Endodermal cell (in vitro differentiated cells): ENCODE results near the gene TIAM1. TPM values are rescaled to one million over a fixed set of nuclear protein-coding genes. Genes with fewer than 3 reads are reported as not detected.

Source experiments
- DNase-seq: peaks from one replicate; pipeline ENCODE4 v3.0.0-alpha.2; 2017
- H3K27ac ChIP-seq: 2 replicates; pipeline ENCODE4 v1.5.1; 2013; ENCODE audit warnings: mild to moderate bottlenecking, low read depth, low read length, moderate library complexity
- H3K27me3 ChIP-seq: 2 replicates; pipeline ENCODE4 v1.6.1; 2013; ENCODE audit warnings: mild to moderate bottlenecking, low read length, moderate library complexity; ENCODE audit not compliant: insufficient read depth, control insufficient read depth, poor library complexity, severe bottlenecking
- H3K36me3 ChIP-seq: 2 replicates; pipeline ENCODE4 v1.7.0; 2013; ENCODE audit warnings: mild to moderate bottlenecking, low read length, moderate library complexity; ENCODE audit not compliant: control insufficient read depth, insufficient read depth
- H3K4me1 ChIP-seq: one replicate; pipeline ENCODE4 v1.7.0; 2013; ENCODE audit warnings: low read length; ENCODE audit not compliant: control insufficient read depth, insufficient read depth
- H3K4me3 ChIP-seq: 2 replicates; pipeline ENCODE4 v1.5.1; 2013; ENCODE audit warnings: mild to moderate bottlenecking, low read length, moderate library complexity
- H3K9ac ChIP-seq: 2 replicates; pipeline ENCODE4 v1.6.1; 2013; ENCODE audit warnings: mild to moderate bottlenecking, low read length, moderate library complexity; ENCODE audit not compliant: poor library complexity, severe bottlenecking; ENCODE audit errors: extremely low read depth
- H3K9me3 ChIP-seq: 2 replicates; pipeline ENCODE4 v1.6.1; 2013; ENCODE audit warnings: mild to moderate bottlenecking, low read length, moderate library complexity; ENCODE audit not compliant: control insufficient read depth
- H3K27ac Mint-ChIP-seq: 2 replicates; pipeline ENCODE4 v1.8.0; 2020; ENCODE audit warnings: mixed read lengths
- H3K27me3 Mint-ChIP-seq: 2 replicates; pipeline ENCODE4 v1.8.0; 2021; ENCODE audit warnings: mild to moderate bottlenecking, mixed read lengths; ENCODE audit not compliant: insufficient read depth
- H3K36me3 Mint-ChIP-seq: 2 replicates; pipeline ENCODE4 v1.8.0; 2020; ENCODE audit warnings: low read depth, mixed read lengths
- H3K4me1 Mint-ChIP-seq: 2 replicates; pipeline ENCODE4 v1.8.0; 2020; ENCODE audit warnings: mixed read lengths
- H3K4me3 Mint-ChIP-seq: 2 replicates; pipeline ENCODE4 v1.8.0; 2020; ENCODE audit warnings: mild to moderate bottlenecking, moderate library complexity, mixed read lengths
- H3K9me3 Mint-ChIP-seq: 2 replicates; pipeline ENCODE4 v1.8.0; 2020; ENCODE audit warnings: mild to moderate bottlenecking, mixed read lengths
- WGBS, 2 experiments: methylation state at CpG; one replicate each; pipeline versions ENCODE4 v1.1.5 to v1.1.7; 2013; ENCODE audit warnings: missing lambda C conversion rate in 2 of 2, mixed read lengths in 1 of 2; ENCODE audit not compliant: insufficient coverage in 1 of 2, insufficient read length in 1 of 2; 5-methylcytosine and 5-hydroxymethylcytosine counted together
- total RNA-seq, 2 donors: library from RNA; stranded (reverse); fragmentation: NEBNext Ultra II Directional in 1 of 2; extraction: Animal tissue kit (Norgen Biotek cat#: 25700) in 1 of 2; gene quantifications; 2 replicates in 1 of 2; 3 replicates in 1 of 2; pipeline ENCODE4 v1.2.1, GENCODE V29; 2021
- TF ChIP-seq, protein P1 (sequence below): fragments of 200-600 bp; sonication (generic); conservative IDR thresholded peaks from 2 replicates; pipeline ENCODE4 v1.5.0; 2021; ENCODE audit warnings: antibody characterized with exemption, mild to moderate bottlenecking

Gene TIAM1
- total RNA-seq, 2 donors from 2014 or later, result 29.4 to 33.3 TPM

DNA sequence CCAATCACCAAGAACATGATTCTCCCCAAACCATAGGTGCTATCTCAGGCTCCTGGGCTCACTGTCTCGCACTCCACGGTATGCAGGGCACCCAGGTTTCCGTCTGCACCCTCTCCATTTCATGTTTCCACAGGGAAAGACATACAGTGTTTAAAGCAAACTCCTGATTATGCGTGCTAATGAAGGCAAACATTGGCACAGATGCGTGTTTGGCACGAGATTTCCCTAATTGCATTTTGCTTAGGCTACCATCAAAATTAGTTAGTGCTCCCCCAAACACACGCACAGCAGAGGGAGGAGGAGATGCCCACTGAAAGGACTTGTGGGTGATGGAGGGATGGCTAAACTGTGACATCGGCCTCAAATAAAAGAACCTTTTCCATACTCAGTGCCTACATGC, 32.2 kb upstream of the TIAM1 start:
- H3K27me3 Mint-ChIP-seq, result no peaks in the 10 kb centered on the region
- H3K27me3 ChIP-seq, result no peaks in the 10 kb centered on the region
- TF ChIP-seq, protein P1, sequence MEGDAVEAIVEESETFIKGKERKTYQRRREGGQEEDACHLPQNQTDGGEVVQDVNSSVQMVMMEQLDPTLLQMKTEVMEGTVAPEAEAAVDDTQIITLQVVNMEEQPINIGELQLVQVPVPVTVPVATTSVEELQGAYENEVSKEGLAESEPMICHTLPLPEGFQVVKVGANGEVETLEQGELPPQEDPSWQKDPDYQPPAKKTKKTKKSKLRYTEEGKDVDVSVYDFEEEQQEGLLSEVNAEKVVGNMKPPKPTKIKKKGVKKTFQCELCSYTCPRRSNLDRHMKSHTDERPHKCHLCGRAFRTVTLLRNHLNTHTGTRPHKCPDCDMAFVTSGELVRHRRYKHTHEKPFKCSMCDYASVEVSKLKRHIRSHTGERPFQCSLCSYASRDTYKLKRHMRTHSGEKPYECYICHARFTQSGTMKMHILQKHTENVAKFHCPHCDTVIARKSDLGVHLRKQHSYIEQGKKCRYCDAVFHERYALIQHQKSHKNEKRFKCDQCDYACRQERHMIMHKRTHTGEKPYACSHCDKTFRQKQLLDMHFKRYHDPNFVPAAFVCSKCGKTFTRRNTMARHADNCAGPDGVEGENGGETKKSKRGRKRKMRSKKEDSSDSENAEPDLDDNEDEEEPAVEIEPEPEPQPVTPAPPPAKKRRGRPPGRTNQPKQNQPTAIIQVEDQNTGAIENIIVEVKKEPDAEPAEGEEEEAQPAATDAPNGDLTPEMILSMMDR, result no peak
- no peak overlapping the region for H3K9ac ChIP-seq
- H3K9me3 ChIP-seq, result no peaks in the 10 kb centered on the region
- no peak overlapping the region for H3K27ac Mint-ChIP-seq
- peak; percentile 28 for DNase-seq
- H3K4me3 ChIP-seq, result no peak overlapping the region
- H3K4me1 ChIP-seq, result no peaks in the 10 kb centered on the region
- no peaks in the 10 kb centered on the region for H3K9me3 Mint-ChIP-seq
- peaks cover 4% of the 10 kb centered on the region for H3K4me1 Mint-ChIP-seq
- no peaks in the 10 kb centered on the region for H3K36me3 Mint-ChIP-seq
- H3K36me3 ChIP-seq, result no peaks in the 10 kb centered on the region
- no peak overlapping the region for H3K4me3 Mint-ChIP-seq
- H3K27ac ChIP-seq, result no peak overlapping the region
- 92 to 94% methylated on average over 3 to 8 of the region's 8 CpGs for WGBS, 2 experiments

DNA sequence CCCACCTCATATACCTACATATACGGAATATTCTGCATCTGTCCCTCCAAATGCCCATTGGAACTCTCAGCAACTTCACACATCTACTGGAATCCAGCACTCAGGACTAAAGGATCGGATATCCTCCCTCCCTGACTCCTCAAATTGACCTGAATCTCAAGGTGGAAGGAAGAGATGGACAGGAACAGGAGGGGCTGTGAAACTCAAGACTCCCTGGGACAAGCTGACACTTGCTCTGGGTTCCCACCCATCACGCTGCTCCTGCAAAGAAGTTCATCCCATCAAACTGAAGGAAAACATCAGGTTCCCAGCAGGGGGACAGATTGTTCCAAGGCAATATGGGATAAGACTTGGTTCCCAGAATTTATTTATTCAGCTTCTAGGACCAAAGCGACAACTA, 30.3 kb upstream of the TIAM1 start:
- Mint-ChIP-seq H3K4me1 (peaks cover 4% of the 10 kb centered on the region), H3K4me3 (no peak overlapping the region), H3K27ac (no peak overlapping the region), H3K9me3 (no peaks in the 10 kb centered on the region), H3K36me3 (no peaks in the 10 kb centered on the region), H3K27me3 (no peaks in the 10 kb centered on the region)
- Histone ChIP-seq H3K27me3 (no peaks in the 10 kb centered on the region), H3K4me1 (no peaks in the 10 kb centered on the region), H3K9me3 (no peaks in the 10 kb centered on the region), H3K36me3 (no peaks in the 10 kb centered on the region), H3K27ac (no peak overlapping the region), H3K4me3 (no peak overlapping the region), H3K9ac (no peak overlapping the region)
- DNase-seq, result peak; percentile 78
- WGBS, 2 experiments, result 72 to 87% methylated on average over 3 of the region's 4 CpGs
- TF ChIP-seq, protein P1, result no peak

DNA sequence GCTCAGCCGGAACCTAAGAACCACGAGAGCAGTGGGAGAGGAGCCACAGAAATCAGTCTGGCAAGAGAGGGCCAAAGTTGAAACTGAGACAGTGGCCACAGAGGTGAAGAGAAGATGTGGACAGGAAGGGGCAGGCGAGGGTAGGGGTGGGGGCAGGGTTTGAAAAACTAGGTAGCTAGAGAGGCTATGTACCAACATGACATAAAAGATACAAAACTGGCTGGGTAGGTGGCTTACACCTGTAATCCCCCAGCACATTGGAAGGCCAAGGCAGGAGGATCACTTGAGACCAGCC, 28.4 kb upstream of the TIAM1 start:
- H3K9me3 ChIP-seq, result no peaks in the 10 kb centered on the region
- no peaks in the 10 kb centered on the region for H3K27me3 ChIP-seq
- TF ChIP-seq, protein P1, result no peak
- no peaks in the 10 kb centered on the region for H3K36me3 Mint-ChIP-seq
- peak; percentile 18 for DNase-seq
- no peaks in the 10 kb centered on the region for H3K27me3 Mint-ChIP-seq
- no peak overlapping the region for H3K9ac ChIP-seq
- H3K27ac Mint-ChIP-seq, result no peak overlapping the region
- no peaks in the 10 kb centered on the region for H3K4me1 ChIP-seq
- no peaks in the 10 kb centered on the region for H3K36me3 ChIP-seq
- no peak overlapping the region for H3K4me3 ChIP-seq
- peaks cover 4% of the 10 kb centered on the region for H3K4me1 Mint-ChIP-seq
- WGBS, 2 experiments, result 94 to 100% methylated on average over 3 of the region's 3 CpGs
- H3K9me3 Mint-ChIP-seq, result no peaks in the 10 kb centered on the region
- H3K27ac ChIP-seq, result no peak overlapping the region
- no peak overlapping the region for H3K4me3 Mint-ChIP-seq
